ENCODE results near the gene RBCK1. TPM values are rescaled to one million over a fixed set of nuclear protein-coding genes. Genes with fewer than 3 reads are reported as not detected.

The RBCK1 gene
- total RNA-seq, 2 donors from 2014 or later, result 134 to 169 TPM

DNA sequence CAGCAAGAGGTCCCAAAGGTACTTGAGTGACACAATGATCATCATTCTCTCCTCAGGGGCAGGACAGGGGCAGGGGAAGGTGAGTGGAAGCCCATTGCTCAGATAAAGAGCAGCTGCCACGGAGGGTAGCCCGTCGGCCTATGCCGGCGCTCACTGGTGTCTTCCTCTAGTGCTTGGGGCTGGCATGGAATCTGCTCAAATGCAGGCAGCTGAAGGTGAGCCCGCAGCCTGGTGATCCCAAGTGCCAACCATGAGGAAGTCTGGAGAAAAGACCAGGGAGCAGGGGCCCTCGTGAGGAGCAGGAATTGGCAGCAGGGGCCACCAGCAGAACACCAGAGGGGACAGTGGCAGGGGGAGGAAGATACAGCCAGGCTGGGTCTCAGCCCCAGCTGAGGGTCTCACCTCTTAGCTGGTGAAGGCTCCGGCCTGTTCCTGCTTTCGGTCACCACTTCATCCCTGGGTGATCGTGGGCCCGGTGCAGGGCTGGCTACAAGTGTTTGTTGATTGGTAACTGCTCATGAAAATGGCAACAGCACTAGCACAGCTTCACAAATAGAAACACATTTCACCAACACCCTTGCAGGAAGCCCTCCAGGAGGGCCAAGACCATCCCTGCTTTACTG, 24.7 kb downstream of the RBCK1 start:
- DNase-seq, result no peak
- TF ChIP-seq, protein P1, sequence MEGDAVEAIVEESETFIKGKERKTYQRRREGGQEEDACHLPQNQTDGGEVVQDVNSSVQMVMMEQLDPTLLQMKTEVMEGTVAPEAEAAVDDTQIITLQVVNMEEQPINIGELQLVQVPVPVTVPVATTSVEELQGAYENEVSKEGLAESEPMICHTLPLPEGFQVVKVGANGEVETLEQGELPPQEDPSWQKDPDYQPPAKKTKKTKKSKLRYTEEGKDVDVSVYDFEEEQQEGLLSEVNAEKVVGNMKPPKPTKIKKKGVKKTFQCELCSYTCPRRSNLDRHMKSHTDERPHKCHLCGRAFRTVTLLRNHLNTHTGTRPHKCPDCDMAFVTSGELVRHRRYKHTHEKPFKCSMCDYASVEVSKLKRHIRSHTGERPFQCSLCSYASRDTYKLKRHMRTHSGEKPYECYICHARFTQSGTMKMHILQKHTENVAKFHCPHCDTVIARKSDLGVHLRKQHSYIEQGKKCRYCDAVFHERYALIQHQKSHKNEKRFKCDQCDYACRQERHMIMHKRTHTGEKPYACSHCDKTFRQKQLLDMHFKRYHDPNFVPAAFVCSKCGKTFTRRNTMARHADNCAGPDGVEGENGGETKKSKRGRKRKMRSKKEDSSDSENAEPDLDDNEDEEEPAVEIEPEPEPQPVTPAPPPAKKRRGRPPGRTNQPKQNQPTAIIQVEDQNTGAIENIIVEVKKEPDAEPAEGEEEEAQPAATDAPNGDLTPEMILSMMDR (IDR thresholded peaks at IDR 0.05), result no peak
- intact Hi-C loops (cut with DNase I), result loop anchor here (5.0 kb wide), 2 partner anchors 45 to 80 kb away; no protein-coding TSS in a partner anchor
- Histone ChIP-seq H3K4me1 (no peaks in the 10 kb centered on the region), H3K9me3 (no peaks in the 10 kb centered on the region), H3K36me3 (peaks cover 14% of the 10 kb centered on the region), H3K9ac (ENCODE audit: low read depth in 2 of 2, low read length in 2 of 2) (no peak overlapping the region), H3K27me3 (no peaks in the 10 kb centered on the region), H3K27ac (no peak overlapping the region), H3K4me3 (no peak overlapping the region)

DNA sequence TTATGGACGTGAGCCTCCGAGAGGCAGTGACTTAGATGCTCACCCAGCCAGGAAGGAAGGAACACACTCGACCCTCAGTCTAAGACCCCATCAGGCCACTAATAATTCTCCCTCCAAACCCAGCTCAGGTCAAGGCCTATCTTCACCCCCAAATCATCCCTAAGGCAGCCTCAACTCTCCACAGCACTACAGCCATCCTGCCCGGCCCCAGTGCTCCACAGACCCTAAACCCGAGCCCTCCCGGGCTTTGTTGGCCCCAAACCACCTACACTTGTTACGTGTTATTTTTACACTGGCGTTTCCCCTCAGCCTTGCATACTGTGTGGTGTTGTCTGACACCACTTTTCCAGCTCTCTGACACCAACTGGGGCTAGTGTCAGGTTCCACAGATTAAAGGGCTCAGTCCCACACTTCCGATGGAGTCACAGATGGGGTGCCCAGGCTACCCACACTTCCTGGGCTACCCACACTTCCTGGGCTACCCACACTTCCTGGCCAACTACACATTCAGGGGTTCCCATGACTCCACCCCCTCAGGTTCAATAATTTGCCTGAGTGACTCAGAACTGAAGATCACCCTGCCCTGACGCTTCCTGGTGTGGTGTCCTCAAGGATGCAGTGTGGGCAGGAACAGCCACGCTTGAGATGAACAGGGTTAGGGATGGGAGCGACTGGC, 25.3 kb downstream of the RBCK1 start:
- H3K27me3 ChIP-seq, result no peaks in the 10 kb centered on the region
- no peak overlapping the region for H3K4me3 ChIP-seq
- H3K36me3 ChIP-seq, result peaks cover 14% of the 10 kb centered on the region
- no peak overlapping the region for H3K9ac ChIP-seq (ENCODE audit: low read depth in 2 of 2, low read length in 2 of 2)
- TF ChIP-seq, protein P1 (IDR thresholded peaks at IDR 0.05), result no peak
- H3K27ac ChIP-seq, result no peak overlapping the region
- H3K4me1 ChIP-seq, result no peaks in the 10 kb centered on the region
- H3K9me3 ChIP-seq, result no peaks in the 10 kb centered on the region
- DNase-seq, result no peak
- intact Hi-C loops (cut with DNase I), result loop anchor here (5.0 kb wide), 2 partner anchors 44 to 81 kb away; no protein-coding TSS in a partner anchor

DNA sequence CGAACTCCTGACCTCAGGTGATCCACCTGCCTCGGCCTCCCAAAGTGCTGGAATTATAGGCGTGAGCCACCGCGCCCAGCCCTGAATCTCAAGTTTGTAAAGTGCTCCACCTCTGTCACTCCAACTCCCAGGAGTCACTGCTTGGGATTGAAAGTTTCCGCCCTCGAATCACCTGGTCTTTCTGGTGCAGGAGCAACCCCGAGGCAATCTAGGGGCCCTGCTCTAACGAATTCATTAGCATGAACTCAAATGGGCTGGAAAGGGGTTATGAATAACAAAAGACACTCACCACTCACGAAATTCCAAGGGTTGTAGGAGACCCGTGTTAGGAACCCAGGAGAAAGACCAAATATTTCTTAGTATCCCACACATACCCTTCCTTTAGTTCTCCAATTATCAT, 26.1 kb downstream of the RBCK1 start:
- TF ChIP-seq, protein P1 (IDR thresholded peaks at IDR 0.05), result no peak
- Histone ChIP-seq H3K9me3 (no peaks in the 10 kb centered on the region), H3K4me1 (no peaks in the 10 kb centered on the region), H3K9ac (ENCODE audit: low read depth in 2 of 2, low read length in 2 of 2) (no peak overlapping the region), H3K4me3 (no peak overlapping the region), H3K36me3 (peaks cover 14% of the 10 kb centered on the region), H3K27ac (no peak overlapping the region), H3K27me3 (no peaks in the 10 kb centered on the region)
- DNase-seq, result no peak
- intact Hi-C loops (cut with DNase I), result loop anchor here (5.0 kb wide), 2 partner anchors 43 to 82 kb away; no protein-coding TSS in a partner anchor

DNA sequence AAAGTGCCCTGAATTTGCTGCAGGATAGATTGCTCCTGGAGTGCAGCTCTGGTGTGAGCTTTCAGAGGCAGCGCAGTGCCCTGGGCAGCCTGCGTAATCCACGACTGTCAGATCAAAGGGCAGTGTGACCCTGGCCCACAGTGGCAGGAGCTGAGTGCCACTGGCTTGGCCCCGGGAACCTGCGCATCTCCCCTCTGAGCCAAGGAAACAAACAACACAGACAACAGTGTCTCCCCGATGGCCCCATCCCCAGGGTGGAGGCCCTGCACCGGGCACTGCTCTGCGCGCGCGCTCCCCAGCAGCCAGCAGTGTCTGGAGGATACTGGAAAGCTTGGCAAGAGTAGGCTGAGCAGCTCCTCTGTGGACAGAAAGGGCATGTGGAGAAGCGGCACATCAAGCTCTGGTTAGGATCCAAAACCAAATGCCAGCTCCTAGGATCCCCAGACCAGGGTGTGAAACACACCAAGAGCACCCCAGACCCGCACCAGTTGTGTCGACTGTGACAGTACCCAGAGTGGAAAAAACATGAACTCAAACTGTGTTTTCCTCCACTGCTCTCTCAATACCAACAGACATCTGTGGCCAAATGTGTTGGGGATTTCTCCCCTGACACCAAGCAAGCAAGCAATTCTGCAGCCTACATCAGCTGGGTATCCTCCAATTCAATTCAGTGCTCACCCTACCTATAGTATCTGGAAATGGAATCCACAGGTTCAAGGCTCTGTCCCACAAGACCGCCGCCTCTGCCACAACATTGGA, 26.7 kb downstream of the RBCK1 start:
- peaks cover 8% of the 10 kb centered on the region for H3K36me3 ChIP-seq

DNA sequence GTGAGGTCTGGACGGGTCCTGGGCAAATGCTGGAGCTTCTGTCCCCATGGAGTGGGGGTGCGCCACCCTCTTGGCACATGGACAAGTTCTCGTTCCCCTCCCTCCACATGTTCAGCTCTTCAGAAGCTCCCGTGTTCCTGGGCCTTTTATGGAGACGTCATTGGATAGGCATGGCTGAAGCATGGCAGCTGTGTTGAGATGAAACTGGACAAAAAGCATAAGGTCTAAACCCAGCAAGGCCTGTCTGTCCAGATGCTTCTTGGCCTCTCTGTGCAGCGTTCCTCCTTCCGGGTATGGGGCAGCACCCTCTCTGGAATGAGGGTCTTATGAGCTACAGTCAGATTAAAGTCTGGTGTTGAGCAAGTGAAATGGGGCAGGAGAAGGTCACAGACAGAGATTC, 27.5 kb downstream of the RBCK1 start:
- Histone ChIP-seq H3K9me3 (no peaks in the 10 kb centered on the region), H3K27ac (no peak overlapping the region), H3K4me1 (no peaks in the 10 kb centered on the region), H3K9ac (ENCODE audit: low read depth in 2 of 2, low read length in 2 of 2) (no peak overlapping the region), H3K27me3 (no peaks in the 10 kb centered on the region), H3K4me3 (no peak overlapping the region), H3K36me3 (peaks cover under 1% of the 10 kb centered on the region)
- intact Hi-C loops (cut with DNase I), result no loop called here
- TF ChIP-seq, protein P1 (IDR thresholded peaks at IDR 0.05), result no peak
- no peak for DNase-seq

More for the DNA sequence above, 26.7 kb downstream of the RBCK1 start:
- intact Hi-C loops (cut with DNase I), result loop anchor here (5.0 kb wide), 2 partner anchors 42 to 83 kb away; no protein-coding TSS in a partner anchor
- Histone ChIP-seq H3K27ac (no peak overlapping the region), H3K9ac (ENCODE audit: low read depth in 2 of 2, low read length in 2 of 2) (no peak overlapping the region), H3K4me3 (no peak overlapping the region), H3K4me1 (no peaks in the 10 kb centered on the region), H3K9me3 (no peaks in the 10 kb centered on the region), H3K27me3 (no peaks in the 10 kb centered on the region)
- no peak for DNase-seq
- TF ChIP-seq, protein P1 (IDR thresholded peaks at IDR 0.05), result no peak

Measured in colonic mucosa (tissue), 4 donors.